ENCODE data around the gene PLA2G4A.
A peak's percentile ranks its signal among the peaks of the same experiment; 100 is the strongest.

Gene PLA2G4A

GRCh38 chr1:186978596-186979556 lies 150.1 kb downstream of the PLA2G4A start:
- no peak for DNase-seq

GRCh38 chr1:186980400-186980799 lies 151.7 kb downstream of the PLA2G4A start:
- no peak for DNase-seq

DNA sequence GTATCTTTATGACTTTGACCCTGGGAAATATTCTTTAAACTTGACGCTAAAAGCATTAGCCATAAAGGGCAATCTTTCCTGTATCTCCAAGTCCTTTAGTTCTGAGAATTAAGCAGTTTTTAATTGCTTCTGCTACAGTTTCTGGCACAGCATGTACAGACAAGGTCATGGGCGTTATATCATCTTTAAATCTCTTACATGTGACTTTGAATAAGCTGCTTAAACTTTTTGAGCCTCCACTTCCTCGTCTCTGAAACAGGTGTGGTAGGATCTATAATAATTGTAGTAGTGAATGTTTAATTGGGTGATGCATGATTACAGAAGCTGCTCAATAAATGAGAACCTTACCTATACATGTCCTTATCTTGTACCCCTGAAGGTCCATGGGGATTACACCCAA lies 153.4 kb downstream of the PLA2G4A start:
- no peak for DNase-seq

- no peak for DNase-seq
These were observed 154.6 kb downstream of the PLA2G4A start for GRCh38 chr1:186983327-186983726.

DNA sequence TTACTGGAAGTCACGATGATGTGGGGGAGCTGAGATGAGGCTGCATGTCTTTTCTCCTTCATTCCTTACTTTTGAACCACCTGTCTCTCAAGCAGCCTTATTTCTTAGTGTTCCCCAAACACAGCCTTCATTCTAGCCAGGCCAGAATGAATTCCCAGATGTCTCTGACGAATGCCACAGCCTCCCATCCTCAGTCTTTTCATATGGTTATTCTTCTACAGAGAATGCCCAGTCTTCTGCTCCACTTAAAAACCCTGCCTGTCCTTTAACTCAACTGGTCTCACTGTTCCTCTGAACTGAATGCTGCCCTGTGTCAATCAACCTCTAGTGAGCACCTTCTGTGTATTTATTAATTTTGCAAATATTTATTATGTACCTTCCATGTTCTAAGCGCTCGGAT lies 156.2 kb downstream of the PLA2G4A start:
- DNase-seq = no peak

DNA sequence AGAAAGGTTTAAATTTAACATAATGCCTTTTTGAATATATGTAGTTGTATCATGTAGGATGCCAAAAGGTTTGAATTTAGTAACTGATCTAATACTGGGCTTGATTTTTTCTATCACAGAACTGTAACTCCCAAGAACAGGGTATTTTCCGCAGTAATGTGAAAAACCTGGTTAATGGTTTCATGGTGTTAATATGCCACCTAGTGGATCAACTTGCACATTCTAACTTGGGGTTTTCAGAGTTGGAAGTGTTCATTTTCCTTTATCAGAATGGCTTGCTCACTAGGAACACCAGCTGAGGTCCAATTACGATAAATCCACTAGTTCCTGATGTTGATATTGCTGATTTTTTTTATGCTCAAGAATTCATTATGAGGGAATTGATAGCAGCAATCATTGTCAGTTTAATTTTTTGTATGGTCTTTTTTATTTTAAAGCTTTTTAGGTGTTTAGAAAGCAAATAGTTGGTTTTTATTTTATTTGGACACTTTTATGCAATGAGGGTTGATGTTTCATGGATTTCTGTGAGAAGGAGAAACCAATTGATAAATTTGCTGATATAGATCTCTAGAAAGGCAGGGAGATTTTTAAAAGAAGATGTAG lies 157.2 kb downstream of the PLA2G4A start:
- DNase-seq = no peak

GRCh38 chr1:186987065-186987464 lies 158.3 kb downstream of the PLA2G4A start:
- DNase-seq = no peak

DNA sequence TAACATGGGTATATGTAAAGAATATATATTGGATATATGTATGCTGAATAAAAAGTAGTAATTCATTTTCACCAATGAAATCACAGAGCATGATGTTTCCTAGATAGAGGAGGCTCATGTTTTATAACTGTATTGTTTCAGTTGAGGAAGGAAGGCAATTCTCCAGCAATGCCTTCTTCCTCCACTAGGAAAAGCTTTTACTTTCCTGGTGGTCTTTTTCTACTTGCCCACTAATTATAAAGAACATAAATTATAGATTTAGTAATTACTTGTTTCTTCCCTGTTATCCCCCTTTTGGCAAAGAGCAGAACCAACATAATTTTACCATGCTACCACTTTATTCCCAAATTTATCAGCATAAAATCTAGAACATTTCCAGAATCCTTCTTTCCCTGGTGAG lies 159.0 kb downstream of the PLA2G4A start:
- DNase-seq = no peak

GRCh38 chr1:186993996-186994395 lies 165.2 kb downstream of the PLA2G4A start:
- no peak for DNase-seq

GRCh38 chr1:186994897-186995296 lies 166.1 kb downstream of the PLA2G4A start:
- DNase-seq = no peak

DNA sequence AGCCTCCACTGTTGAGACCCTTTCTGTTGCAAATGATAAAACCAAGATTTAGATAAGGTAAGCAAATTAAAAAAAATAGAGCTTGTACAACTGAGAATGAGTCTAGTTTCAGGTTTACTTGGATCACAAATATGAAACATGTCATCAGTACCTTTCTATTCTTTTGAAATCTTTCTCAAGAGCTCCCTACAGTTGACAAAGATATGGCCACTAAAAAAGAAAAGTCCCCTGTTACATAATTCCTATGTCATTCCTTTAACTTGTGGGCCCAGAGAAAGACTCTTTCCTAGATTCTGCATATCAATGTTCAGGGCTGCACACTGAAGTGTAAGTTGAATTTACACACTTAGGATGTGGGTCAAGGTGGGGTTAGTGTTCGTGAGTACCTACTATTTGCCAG lies 168.1 kb downstream of the PLA2G4A start:
- no peak for DNase-seq

- DNase-seq = no peak
These were observed 169.1 kb downstream of the PLA2G4A start for GRCh38 chr1:186997877-186998276.

GRCh38 chr1:186999506-186999905 lies 170.8 kb downstream of the PLA2G4A start:
- DNase-seq = no peak

- no peak for DNase-seq
These were observed 172.6 kb downstream of the PLA2G4A start for GRCh38 chr1:187001198-187001889.

DNA sequence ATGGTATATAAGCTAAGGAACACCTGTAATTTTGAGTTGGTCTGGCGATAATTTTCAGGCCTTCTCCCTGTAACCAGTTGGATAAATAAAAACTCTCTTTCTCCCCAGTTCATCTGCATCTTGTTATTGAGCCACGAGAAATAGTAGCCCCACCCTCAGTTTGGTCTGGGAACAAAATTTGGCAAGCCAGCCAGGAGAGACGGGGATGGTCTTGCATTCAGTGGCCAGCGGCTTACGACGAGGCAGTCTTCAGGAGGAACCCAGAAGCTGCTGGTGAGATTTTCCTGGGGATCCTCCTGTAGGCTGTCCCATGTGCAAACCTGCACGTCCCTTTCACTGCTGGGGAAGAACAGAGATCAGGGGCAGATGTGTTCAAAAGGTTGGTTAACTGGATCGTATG lies 174.6 kb downstream of the PLA2G4A start:
- no peak for DNase-seq

GRCh38 chr1:187006896-187007295 lies 178.1 kb downstream of the PLA2G4A start:
- no peak for DNase-seq

- no peak for DNase-seq
These were observed 180.6 kb downstream of the PLA2G4A start for GRCh38 chr1:187009320-187009719.

DNA sequence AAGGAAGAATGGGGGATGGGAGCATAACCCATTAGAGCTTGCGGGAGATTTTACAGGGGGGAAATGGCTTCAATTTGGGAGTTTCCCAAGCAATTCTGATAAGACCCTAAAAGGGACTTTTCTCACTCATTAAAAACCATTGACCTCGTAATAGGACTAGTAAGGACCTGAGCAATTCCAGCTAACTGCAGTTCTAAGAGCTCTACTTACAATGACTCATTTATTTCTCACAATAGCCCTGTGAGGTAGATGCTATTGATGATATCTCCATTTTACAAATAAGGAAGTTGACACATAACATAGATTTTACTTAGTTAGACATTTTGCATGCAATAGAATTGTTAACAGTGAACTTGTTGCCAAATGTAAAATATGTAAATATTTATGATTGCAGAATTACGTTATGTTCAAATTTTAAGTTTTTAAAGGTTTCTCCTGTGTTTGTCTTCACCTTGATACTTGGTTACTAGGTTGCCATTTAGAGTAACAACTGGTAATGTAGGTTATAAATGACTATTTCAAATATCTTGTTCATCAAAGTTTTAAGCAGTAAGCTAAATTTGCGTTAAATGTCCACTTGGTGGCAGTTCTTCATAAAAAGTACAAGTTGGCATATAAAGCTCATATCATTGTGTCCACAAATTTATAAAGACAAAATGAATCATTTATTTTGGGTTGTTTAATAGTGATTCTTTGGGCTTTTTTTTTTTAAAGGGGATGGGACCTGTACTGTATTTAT lies 182.0 kb downstream of the PLA2G4A start:
- DNase-seq = no peak

- DNase-seq = no peak
These were observed 184.9 kb downstream of the PLA2G4A start for GRCh38 chr1:187013582-187014200.

DNA sequence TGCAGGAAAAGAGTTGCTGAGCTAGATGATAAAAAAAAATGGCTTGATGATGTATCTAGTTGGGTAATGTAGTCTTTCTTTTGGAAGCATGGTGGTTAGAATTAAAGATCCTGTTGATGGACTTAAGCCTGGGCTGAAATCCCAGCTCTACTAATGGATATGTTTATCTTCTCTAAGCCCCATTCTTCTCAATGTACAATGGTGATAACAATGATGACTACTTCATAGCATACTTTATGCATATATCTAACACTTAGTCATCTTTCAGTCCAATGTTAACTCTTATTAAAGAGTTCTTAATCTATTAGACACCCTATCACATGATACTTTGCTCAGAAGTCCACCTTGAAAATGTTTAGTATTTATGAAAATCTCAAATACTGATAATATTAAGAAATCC lies 189.5 kb downstream of the PLA2G4A start:
- DNase-seq = no peak

DNA sequence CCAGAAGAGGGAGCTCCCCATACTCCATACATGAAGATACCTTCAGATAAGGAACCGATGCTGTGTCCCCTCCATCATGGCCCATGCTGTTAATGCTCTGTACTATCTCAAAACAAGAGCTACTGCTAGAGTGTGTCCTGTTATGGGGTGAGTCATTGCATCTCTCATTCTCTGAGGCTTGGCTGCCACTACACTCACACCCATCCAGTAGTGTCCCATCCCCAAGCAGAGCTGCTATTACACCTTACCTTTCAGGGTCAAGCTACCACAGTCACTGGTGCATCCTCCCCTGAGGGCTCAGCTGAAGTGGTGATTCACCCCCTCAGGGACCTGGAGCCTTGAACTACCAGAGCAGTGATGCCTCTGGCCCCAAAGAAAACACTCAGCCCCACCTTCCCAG lies 198.5 kb downstream of the PLA2G4A start:
- DNase-seq = peak; percentile 53

- DNase-seq = no peak
These were observed 203.7 kb downstream of the PLA2G4A start for GRCh38 chr1:187032316-187032981.
